GM19099 (cell line): Measurements from ENCODE around the gene IMMP2L.

Experiments used
- POLR2A ChIP-seq: IDR thresholded peaks from 3 replicates; pipeline ENCODE4 v1.6.1; 2011; ENCODE audit warnings: low read depth; ENCODE audit not compliant: insufficient read length; ENCODE audit errors: extremely low read depth

IMMP2L gene

DNA sequence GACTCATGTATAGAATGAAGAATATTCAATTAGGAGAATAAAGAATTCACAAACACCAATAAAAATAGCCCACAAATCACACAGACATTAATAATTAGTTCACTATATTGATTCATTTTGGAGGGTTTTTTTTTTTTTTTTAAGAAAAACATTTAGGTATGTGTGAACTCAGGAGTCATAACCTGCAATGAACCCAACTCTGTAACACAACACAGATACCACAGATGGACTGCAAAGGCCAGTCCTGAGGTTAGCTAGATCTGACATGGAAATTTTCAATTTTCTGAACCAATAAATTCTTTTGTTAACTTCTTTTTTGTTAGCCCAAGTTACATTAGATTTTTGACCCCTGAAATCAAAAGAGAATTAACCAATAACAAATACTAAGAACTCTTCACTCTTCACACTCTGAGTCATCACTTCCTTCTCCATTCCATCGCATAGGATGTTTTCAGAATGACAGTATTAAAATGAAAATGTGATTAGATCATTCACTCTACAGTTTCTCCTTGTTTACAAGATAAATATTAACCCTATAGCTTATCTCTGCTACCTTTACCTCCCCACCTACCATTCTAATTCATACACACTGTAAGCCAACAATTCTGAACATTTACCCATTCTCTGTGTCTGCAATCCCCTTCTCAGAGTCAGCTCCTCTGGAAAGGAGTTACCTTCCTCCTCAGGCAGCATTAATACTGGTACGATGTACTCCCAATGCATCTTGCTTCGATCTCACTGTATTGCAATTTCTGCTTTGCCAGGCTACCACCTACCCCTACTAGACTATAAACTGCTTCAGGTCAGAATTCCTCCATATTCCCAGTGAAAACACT, 329.8 kb downstream of the IMMP2L start:
- no peak for TF ChIP-seq POLR2A

DNA sequence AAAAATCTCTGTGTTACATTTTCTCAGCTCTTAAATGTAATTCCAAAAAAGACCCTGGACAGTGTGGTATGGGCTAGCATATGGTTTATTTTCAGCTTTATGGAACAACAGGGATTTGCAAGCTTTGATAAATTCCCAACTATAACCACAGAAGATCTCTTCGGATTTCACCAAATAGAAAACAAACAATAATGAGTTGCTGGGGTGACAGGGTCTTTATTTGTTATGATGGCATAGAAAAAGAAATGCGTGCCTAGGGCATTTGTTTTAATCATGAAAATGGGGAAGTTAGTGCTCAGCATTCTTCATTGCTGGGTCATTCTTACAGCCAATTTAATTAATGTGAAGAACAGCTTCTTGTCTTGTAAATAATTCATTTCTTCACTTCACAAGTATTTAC, 332.4 kb downstream of the IMMP2L start:
- TF ChIP-seq POLR2A: no peak

- no peak for TF ChIP-seq POLR2A
Observed at GRCh38 chr7:111229181-111229740, 333.0 kb downstream of the IMMP2L start.

DNA sequence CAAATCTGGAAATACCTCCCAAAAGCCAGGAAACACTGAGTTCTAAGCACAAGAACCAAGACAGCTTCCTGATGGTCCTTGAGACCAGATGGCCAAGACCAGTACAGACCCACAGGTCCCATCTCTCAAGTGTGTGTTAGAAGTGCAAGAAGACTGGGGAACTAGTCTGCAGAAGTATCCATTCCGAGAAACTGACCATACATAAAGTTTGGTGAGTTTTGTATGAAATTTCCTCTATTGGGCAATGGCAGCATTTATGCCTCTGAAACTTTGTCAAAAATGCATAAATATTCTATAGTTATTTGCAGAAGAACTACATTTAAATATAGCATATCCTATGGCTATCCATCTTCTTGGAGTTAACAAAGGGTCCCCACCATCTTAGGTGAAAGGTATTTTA, 333.9 kb downstream of the IMMP2L start:
- TF ChIP-seq POLR2A: no peak

DNA sequence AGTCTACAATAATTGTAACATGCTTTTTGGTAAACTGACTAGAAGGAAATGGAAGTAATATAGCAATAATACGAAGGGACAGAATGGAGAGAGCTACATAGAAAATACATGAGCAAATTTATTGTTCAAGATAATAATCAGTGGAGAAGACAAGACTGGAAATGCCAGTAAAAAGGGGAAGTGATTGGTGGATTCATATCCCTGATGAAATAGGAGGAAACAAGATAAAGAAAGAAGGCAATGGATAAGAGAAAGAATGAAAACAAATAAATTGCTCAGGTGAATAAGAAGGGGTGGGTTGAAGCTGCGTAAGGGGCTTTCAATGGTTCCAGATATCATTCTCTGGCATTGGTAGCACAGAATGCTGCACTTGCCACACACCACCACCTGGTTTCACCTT, 335.5 kb downstream of the IMMP2L start:
- TF ChIP-seq POLR2A: no peak

GRCh38 chr7:111224354-111225231, 337.7 kb downstream of the IMMP2L start:
- TF ChIP-seq POLR2A: no peak

- TF ChIP-seq POLR2A: no peak
Observed at GRCh38 chr7:111223802-111224253, 338.5 kb downstream of the IMMP2L start.

DNA sequence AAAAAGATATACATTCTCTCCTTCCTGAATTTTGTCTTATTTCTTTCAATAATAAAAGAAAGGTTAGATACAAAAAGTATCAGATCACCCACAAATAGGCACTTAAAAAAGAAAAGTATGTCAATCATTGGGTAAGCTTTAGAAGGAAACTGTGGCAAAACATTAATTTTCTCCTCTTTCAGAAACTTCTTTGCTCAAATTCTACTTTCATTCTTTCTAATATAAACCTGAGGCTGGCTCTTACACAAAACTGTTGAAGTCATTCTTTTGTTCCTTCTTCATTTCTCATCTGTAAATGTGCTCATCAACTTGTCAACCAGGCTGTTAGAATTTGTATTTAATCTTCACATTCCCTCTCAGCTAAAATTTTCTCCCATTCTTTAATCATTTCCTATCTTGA, 346.7 kb downstream of the IMMP2L start:
- no peak for TF ChIP-seq POLR2A

DNA sequence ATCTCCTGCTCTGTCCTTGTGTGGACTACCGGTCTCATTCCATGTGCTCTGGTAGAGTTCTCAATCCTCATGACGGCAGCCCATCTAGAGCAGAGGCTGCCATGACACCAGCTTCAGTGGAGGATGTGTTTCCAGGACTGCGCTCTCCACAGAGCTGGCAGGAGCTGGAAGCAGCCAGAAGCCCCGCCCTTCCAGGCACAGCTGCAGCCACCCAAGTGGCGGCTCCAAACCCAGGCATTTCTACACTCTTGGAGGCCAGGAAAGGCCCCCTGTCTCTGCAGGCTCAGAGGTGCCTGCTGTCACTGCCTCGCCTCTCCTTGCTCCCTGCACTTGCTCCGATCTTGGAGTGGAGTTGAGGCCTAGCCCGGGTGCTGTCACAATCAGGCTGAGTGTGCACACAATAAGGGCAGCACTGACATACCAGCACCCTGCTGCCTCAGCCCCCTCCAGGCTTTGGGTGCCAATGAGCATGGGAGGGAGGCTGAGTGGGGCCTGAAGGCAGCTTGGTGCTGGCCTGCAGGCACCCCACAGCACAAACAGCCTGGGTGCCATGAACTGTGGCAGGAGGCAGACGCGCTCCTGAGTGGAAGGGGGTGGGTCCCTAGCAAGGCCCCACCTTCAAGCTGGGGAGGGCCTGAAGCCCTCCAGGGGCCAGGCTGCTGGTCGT, 349.3 kb downstream of the IMMP2L start:
- TF ChIP-seq POLR2A: no peak

- no peak for TF ChIP-seq POLR2A
Observed at GRCh38 chr7:111210996-111211395, 351.3 kb downstream of the IMMP2L start.

DNA sequence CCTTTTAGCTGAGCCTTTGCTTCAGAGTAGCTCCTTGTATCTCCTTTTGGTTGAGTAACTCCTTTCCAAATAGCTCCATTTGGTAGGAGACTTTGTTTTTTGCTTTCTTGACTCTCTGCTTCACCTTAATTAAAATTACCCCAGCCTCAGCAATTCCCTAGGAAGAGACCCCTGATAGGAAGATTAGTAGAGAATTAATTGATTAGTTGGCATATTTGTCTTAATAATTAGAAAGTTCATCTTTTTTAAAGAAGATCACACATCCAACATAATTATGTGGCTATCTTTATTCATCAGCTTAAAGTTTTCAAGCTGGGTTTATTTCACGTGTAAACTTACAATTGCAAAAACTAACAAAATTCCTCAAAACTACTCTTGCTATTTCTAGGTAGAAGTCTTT, 352.2 kb downstream of the IMMP2L start:
- no peak for TF ChIP-seq POLR2A

DNA sequence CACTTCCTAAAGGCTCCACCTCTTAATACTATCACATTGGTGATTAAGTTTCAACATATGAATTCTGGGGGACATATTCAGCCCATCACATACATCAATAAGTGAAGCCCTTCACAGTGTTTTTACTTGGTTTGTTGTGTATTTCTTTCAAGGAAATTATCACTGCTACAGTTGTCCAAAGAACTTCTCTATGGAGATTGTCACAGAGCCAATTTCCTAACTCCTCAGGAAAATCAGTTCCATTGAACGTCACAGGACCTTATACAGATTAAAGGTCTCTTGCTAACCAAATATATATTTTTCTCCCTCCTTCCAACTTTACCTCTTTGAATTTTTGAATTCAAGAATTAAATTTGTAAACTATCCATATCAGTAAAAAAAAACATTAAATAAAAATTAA, 357.0 kb downstream of the IMMP2L start:
- no peak for TF ChIP-seq POLR2A

DNA sequence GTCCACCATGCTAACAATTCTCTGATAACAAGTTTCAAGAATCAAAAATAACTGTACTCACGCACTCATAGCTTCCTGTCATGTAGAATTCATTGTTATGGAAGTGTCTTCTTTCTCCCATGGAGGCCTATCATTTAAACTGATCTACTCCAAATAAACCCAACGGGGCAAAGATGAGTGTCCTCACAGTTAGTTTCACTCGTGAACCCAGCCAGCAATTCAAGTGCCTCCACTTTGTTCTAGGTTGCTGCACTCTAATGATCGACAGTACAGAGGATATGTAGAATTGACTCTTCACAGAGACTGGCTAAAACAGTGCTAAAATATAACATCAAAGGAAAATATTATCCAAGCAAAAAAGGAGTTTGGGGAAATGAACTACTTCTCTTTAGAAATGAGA, 360.0 kb downstream of the IMMP2L start:
- no peak for TF ChIP-seq POLR2A

GRCh38 chr7:111199643-111200042, 362.6 kb downstream of the IMMP2L start:
- no peak for TF ChIP-seq POLR2A

GRCh38 chr7:111198255-111198654, 364.0 kb downstream of the IMMP2L start:
- TF ChIP-seq POLR2A: no peak
